HEK293 (cell line): ENCODE measurements around the gene FAM184A.

Experiments
- CTCF ChIP-seq: fragments of 450-650 bp; formaldehyde crosslinking; IDR thresholded peaks from 2 replicates; pipeline ENCODE4 v1.5.1; 2016; ENCODE audit warnings: missing biosample characterization, missing genetic modification characterization
- KLF16 ChIP-seq: fragments of 450-650 bp; formaldehyde crosslinking; IDR thresholded peaks from 2 replicates; pipeline ENCODE4 v1.5.1; 2017; ENCODE audit warnings: missing biosample characterization, missing genetic modification characterization
- ZNF26 ChIP-seq: fragments of 450-650 bp; formaldehyde crosslinking; IDR thresholded peaks from 2 replicates; pipeline ENCODE4 v1.5.1; 2016; ENCODE audit warnings: missing biosample characterization, missing genetic modification characterization
- ZNF335 ChIP-seq: fragments of 450-650 bp; formaldehyde crosslinking; conservative IDR thresholded peaks from 2 replicates; pipeline ENCODE4 v1.5.1; 2016; ENCODE audit warnings: missing biosample characterization, missing genetic modification characterization
- ZNF48 ChIP-seq: fragments of 450-650 bp; formaldehyde crosslinking; IDR thresholded peaks from 2 replicates; pipeline ENCODE4 v1.5.1; 2016; ENCODE audit warnings: missing biosample characterization, missing genetic modification characterization
- ZNF830 ChIP-seq: fragments of 450-650 bp; IDR thresholded peaks from 2 replicates; pipeline ENCODE4 v1.5.0; 2018; ENCODE audit warnings: missing biosample characterization, missing genetic modification characterization, low read depth, mild to moderate bottlenecking, moderate library complexity

- TF ChIP-seq ZNF26 (tag by site-specific recombination) (no peak), KLF16 (no peak), ZNF48 (tag by site-specific recombination) (no peak), ZNF335 (tag by site-specific recombination) (no peak), ZNF830 (tag by site-specific recombination) (no peak), CTCF (no peak)
These were observed 95.9 kb downstream of the FAM184A start for GRCh38 chr6:118982575-118982911.
